ENCODE measurements around the gene RAB31.

DNA sequence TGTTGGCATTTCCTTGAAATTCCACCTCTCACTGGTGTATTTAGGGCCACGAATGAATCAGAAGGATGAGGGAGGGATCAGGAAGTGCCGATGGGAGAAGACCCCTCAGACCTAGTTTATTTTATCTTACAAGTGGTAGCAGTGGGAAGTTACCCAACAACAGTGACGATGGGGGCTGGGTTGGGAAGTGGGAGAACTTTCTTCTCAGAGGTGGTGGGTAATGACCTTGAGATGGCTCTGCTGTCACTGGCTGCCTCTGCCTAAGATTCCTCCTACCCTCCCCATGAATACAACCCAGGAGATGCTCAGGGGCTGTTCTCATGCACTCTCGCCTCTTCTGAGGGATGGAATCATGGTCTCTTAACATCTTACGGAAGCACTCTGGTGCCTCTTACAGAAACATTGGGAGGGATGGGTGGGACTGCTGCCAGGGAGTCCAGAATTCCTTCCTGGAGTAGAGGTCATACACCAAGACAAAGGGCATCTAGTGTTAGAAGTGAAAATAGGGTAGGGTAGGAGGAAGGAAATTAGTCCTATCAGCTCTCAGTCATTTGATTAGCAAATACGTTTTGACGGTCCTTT lies 119.2 kb downstream of the RAB31 start:
- TF ChIP-seq, protein P1, sequence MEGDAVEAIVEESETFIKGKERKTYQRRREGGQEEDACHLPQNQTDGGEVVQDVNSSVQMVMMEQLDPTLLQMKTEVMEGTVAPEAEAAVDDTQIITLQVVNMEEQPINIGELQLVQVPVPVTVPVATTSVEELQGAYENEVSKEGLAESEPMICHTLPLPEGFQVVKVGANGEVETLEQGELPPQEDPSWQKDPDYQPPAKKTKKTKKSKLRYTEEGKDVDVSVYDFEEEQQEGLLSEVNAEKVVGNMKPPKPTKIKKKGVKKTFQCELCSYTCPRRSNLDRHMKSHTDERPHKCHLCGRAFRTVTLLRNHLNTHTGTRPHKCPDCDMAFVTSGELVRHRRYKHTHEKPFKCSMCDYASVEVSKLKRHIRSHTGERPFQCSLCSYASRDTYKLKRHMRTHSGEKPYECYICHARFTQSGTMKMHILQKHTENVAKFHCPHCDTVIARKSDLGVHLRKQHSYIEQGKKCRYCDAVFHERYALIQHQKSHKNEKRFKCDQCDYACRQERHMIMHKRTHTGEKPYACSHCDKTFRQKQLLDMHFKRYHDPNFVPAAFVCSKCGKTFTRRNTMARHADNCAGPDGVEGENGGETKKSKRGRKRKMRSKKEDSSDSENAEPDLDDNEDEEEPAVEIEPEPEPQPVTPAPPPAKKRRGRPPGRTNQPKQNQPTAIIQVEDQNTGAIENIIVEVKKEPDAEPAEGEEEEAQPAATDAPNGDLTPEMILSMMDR (IDR thresholded peaks at IDR 0.05), result no peak
- no peak for TF ChIP-seq POLR2A (IDR thresholded peaks at IDR 0.05)

All from testis (tissue), 2 donors.